ENCODE results near the gene ERCC6.

DNA sequence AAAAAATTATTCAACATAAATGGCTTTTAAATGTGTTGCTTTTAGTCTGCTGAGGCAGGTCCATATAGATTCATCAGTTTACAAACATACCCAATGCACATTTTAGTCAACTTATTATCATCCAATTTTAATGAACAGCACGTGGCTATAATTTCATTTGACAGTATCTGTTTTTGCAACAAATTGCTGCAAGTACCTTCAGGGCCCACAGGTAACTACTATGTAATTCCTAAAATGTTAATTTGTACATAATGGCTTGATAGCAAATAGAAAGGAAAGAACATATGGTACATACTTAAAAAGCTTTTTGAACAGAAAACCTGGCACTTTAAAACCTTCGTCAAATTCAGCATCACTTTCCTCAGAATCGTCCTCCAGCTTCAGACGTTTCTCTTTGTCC lies 33.3 kb downstream of the ERCC6 start:
- TF ChIP-seq POLR2A (IDR thresholded peaks at IDR 0.05), result no peak
- TF ChIP-seq, protein P1, sequence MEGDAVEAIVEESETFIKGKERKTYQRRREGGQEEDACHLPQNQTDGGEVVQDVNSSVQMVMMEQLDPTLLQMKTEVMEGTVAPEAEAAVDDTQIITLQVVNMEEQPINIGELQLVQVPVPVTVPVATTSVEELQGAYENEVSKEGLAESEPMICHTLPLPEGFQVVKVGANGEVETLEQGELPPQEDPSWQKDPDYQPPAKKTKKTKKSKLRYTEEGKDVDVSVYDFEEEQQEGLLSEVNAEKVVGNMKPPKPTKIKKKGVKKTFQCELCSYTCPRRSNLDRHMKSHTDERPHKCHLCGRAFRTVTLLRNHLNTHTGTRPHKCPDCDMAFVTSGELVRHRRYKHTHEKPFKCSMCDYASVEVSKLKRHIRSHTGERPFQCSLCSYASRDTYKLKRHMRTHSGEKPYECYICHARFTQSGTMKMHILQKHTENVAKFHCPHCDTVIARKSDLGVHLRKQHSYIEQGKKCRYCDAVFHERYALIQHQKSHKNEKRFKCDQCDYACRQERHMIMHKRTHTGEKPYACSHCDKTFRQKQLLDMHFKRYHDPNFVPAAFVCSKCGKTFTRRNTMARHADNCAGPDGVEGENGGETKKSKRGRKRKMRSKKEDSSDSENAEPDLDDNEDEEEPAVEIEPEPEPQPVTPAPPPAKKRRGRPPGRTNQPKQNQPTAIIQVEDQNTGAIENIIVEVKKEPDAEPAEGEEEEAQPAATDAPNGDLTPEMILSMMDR (IDR thresholded peaks at IDR 0.05), result no peak

Data from testis (tissue), 2 donors.